T-helper 1 cell treated with Interleukin-12 subunit alpha and Interleukin-12 subunit beta and Interleukin-4 antibody, amounts not matched to agents 30 μg/mL and 1 μg/mL, for 36 hours (primary cell): ENCODE results near the gene TAP1.
A peak's percentile ranks its signal among the peaks of the same experiment; 100 is the strongest.
"Not testable (repeated sequence)": the region's sequence is repeated elsewhere in the genome, so short reads cannot be mapped to it uniquely, and the experiment has no call there.

Experiments
- H3K27ac Mint-ChIP-seq: one replicate; pipeline ENCODE4 v1.8.0; 2021; ENCODE audit warnings: mild to moderate bottlenecking, mixed read lengths
- H3K27me3 Mint-ChIP-seq: one replicate; pipeline ENCODE4 v1.8.0; 2021; ENCODE audit warnings: low read depth, mixed read lengths
- H3K36me3 Mint-ChIP-seq: one replicate; pipeline ENCODE4 v1.8.0; 2021; ENCODE audit warnings: low read depth, mixed read lengths
- H3K4me1 Mint-ChIP-seq: one replicate; pipeline ENCODE4 v1.8.0; 2021; ENCODE audit warnings: low read depth, mixed read lengths
- H3K4me3 Mint-ChIP-seq: one replicate; pipeline ENCODE4 v1.8.0; 2021; ENCODE audit warnings: mild to moderate bottlenecking, moderate library complexity, mixed read lengths
- H3K9me3 Mint-ChIP-seq: one replicate; pipeline ENCODE4 v1.8.0; 2021; ENCODE audit warnings: mixed read lengths

The TAP1 gene, protein sequence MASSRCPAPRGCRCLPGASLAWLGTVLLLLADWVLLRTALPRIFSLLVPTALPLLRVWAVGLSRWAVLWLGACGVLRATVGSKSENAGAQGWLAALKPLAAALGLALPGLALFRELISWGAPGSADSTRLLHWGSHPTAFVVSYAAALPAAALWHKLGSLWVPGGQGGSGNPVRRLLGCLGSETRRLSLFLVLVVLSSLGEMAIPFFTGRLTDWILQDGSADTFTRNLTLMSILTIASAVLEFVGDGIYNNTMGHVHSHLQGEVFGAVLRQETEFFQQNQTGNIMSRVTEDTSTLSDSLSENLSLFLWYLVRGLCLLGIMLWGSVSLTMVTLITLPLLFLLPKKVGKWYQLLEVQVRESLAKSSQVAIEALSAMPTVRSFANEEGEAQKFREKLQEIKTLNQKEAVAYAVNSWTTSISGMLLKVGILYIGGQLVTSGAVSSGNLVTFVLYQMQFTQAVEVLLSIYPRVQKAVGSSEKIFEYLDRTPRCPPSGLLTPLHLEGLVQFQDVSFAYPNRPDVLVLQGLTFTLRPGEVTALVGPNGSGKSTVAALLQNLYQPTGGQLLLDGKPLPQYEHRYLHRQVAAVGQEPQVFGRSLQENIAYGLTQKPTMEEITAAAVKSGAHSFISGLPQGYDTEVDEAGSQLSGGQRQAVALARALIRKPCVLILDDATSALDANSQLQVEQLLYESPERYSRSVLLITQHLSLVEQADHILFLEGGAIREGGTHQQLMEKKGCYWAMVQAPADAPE

DNA sequence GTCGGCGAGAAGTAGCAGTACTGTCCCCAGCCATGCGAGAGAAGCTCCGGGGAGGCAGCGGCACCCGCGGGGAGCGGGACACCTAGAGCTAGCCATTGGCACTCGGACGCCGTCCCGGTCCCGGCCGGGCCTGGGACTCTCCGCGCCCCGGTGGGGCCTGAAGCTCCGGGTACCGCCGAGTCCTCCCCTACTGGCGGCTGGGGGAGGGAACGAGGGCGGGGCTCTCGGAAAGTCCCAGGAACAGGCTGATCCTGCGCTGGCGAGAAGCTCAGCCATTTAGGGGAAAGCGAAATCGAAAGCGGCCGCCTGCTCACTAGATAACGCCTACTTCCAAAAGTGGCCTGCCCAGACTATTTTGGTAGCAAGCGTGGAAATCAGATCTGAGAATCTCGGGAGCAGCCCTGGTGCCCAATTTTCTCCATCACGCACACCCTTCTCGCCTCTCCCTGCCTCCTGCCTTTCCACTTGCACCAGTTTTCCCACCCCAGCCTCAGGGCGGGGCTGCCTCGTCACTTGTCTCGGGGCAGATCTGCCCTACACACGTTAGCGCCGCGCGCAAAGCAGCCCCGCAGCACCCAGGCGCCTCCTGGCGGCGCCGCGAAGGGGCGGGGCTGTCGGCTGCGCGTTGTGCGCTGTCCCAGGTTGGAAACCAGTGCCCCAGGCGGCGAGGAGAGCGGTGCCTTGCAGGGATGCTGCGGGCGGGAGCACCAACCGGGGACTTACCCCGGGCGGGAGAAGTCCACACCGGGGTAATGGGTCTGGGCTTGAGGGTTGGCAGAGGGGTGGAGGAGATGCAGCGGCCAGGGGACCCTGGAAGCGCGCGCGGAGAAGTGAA, at the start of gene TAP1, which contains the start of gene PSMB9:
TSS of gene TAP1 (minus strand) at position 164 of the 835 bp plus-strand sequence. CDS start at position 96, 68 bp downstream.
TSS of gene PSMB9 (plus strand) at position 652 of the 835 bp plus-strand sequence. CDS start at position 690, 38 bp downstream.
- no peaks in the 10 kb centered on the region for H3K9me3 Mint-ChIP-seq
- H3K36me3 Mint-ChIP-seq: peaks cover 79% of the 10 kb centered on the region
- H3K27me3 Mint-ChIP-seq: no peaks in the 10 kb centered on the region
- H3K4me3 Mint-ChIP-seq: peak within 1 kb of the TSS; percentile 95
- H3K27ac Mint-ChIP-seq: peak within 1 kb of the TSS; percentile 99
- H3K4me1 Mint-ChIP-seq: peaks cover 57% of the 10 kb centered on the region

DNA sequence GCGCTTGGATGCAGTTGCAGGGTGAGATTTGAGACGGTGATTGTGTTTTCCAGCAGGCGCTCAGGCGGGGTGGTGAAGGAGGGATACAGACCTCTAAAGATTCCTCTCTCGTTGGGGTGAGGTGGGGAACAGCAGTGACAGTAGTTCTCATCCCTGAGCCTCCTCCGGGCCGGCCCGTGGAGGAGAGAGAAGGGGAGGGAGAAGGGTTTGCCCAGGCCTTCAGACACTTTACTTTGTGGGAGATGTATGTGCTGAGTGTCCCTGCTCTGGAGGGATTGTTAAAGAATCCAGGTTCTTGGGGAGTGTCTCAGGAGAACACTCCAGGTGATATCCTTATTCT, 41.5 kb upstream of the TAP1 start:
- Mint-ChIP-seq H3K9me3 (no peaks in the 10 kb centered on the region), H3K36me3 (peaks cover 8% of the 10 kb centered on the region), H3K27me3 (peaks cover 8% of the 10 kb centered on the region), H3K4me1 (peaks cover 31% of the 10 kb centered on the region), H3K27ac (peak overlapping the region; percentile 91), H3K4me3 (peak overlapping the region; percentile 97)

DNA sequence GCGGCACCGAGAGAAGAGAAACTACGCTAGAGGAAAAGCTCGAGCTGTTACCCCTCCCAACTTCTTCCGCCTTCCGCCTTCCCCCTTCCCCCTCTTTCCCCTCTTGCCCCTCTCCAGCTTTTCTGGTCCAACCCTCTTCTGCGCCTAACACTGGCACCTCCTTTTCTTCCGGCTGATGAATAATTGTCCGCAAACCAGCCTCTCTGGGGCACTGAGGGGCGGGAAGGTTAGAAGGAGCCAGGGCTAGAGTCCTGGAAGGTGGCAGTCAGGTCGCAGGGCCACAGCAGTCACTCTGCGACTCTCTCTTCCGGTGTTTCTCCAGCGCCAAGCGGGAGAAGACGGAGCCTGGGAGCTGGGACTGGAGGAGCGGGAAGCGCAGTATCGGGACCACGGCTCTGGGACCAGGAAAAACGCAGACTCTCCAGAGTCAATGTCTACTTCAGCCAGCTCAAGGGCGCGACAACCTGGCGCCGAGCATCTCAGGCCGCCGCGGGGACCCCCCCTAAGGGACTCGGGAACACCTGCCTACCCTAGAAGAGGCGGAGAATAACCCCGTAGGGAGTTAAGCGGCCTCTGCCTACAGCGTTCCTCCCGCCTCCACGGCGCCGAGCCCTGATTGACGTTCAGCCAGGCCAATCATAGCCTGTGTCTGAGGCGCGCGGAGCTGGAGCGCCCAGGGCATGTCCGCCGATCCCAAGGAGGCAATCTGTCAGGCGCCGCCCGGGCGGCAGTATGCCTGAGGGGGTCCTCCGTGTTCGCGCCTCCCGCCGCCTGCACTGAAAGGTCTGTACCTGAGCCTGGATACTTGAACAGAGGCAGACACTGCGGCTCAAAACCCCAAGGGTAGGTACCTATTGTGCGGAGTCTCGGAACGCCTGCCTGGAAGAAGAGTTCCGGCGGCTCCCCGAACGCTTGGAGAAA, 40.8 kb upstream of the TAP1 start:
- Mint-ChIP-seq H3K4me1 (peaks cover 31% of the 10 kb centered on the region), H3K4me3 (peak overlapping the region; percentile 97), H3K36me3 (peaks cover 8% of the 10 kb centered on the region), H3K9me3 (no peaks in the 10 kb centered on the region), H3K27me3 (peaks cover 13% of the 10 kb centered on the region), H3K27ac (peak overlapping the region; percentile 91)

DNA sequence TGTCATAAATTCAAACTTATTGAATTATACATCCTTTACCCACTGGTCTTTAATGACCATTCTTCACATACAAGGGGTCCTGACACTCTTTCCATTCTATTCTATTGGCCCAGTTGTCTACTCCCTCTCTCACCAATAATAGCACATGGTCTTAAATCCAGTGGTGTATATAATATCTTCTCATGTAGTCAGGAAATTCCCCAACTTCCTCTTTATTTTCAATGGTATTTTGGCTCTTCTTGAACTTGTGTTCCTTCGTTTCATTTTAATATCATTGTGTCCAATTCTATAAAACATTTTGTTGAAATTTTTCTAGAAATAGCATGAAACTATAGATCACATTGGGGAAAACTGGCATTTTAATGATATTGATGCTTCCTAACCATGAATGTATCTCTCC, 37.3 kb upstream of the TAP1 start:
- H3K27me3 Mint-ChIP-seq: peaks cover 23% of the 10 kb centered on the region
- peaks cover 3% of the 10 kb centered on the region for H3K36me3 Mint-ChIP-seq
- no peak overlapping the region for H3K27ac Mint-ChIP-seq
- H3K4me1 Mint-ChIP-seq: peaks cover 11% of the 10 kb centered on the region
- H3K4me3 Mint-ChIP-seq: no peak overlapping the region
- H3K9me3 Mint-ChIP-seq: no peaks in the 10 kb centered on the region

GRCh38 chr6:32889533-32889932, 36.0 kb upstream of the TAP1 start:
- H3K9me3 Mint-ChIP-seq: no peaks in the 10 kb centered on the region
- no peak overlapping the region for H3K4me3 Mint-ChIP-seq
- peaks cover 5% of the 10 kb centered on the region for H3K4me1 Mint-ChIP-seq
- peaks cover 3% of the 10 kb centered on the region for H3K36me3 Mint-ChIP-seq
- peaks cover 23% of the 10 kb centered on the region for H3K27me3 Mint-ChIP-seq
- no peak overlapping the region for H3K27ac Mint-ChIP-seq

DNA sequence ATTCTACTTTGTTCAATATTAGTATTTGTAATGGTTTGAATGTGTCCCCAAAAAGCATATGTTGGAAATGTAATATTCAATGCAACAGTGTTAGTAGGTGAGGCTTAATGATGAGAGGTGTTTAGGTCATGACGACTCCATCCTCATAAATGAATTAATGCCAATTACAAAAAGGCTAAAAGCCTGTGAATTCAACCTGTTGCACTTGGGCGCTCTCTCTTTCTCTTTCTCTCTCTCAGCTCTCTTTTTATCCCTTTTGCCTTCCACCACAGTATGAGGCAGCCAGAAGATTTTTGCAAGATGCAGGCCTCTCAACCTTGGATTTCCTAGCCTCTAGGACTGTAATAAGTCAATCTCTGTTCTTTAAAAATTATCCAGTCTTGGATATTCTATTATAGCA, 35.1 kb upstream of the TAP1 start:
- Mint-ChIP-seq H3K4me3 (no peak overlapping the region), H3K36me3 (peaks cover 3% of the 10 kb centered on the region), H3K9me3 (no peaks in the 10 kb centered on the region), H3K4me1 (peaks cover 5% of the 10 kb centered on the region), H3K27me3 (peaks cover 23% of the 10 kb centered on the region), H3K27ac (no peak overlapping the region)

- H3K27ac Mint-ChIP-seq: no peak overlapping the region
- no peaks in the 10 kb centered on the region for H3K9me3 Mint-ChIP-seq
- peaks cover 1% of the 10 kb centered on the region for H3K4me1 Mint-ChIP-seq
- peaks cover 1% of the 10 kb centered on the region for H3K36me3 Mint-ChIP-seq
- peaks cover 23% of the 10 kb centered on the region for H3K27me3 Mint-ChIP-seq
- no peak overlapping the region for H3K4me3 Mint-ChIP-seq
These were observed 34.1 kb upstream of the TAP1 start for GRCh38 chr6:32887616-32888015.

DNA sequence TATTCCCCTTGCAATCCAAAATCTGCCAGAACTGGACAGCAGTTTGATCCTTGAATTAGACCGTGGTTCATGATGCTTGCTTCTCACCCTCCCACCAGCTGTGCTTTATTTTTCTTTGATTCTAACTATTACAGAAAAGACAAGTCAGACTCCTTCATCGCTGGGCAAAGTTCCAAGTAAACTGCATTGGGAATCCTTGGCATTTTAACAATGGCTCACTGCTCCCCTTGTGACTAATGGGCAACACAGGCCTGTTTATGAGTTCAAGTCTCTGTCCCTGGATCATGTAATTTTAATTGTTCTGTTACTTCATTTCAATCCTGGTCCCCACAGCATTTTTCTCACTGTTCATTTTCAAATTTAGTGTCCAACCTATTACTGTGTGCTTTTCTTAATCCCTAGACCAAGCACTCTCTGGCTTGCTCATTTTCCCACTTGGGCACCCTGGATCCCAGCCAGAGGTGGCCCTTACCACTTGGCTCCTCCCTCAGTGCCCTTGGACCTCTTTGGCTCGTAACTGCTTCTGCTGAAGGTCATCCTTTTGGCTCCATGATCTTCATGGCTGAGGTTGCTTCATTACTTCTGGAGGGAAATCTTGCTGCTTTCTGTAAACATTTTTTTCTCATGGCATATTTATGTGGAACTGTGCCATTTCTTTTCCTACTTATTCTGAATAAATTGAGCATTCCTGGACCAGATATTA, 33.3 kb upstream of the TAP1 start:
- H3K9me3 Mint-ChIP-seq: no peaks in the 10 kb centered on the region
- H3K36me3 Mint-ChIP-seq: peaks cover 2% of the 10 kb centered on the region
- no peak overlapping the region for H3K27ac Mint-ChIP-seq
- H3K4me1 Mint-ChIP-seq: peaks cover 3% of the 10 kb centered on the region
- peaks cover 23% of the 10 kb centered on the region for H3K27me3 Mint-ChIP-seq
- no peak overlapping the region for H3K4me3 Mint-ChIP-seq

- Mint-ChIP-seq H3K27me3 (peaks cover 18% of the 10 kb centered on the region), H3K9me3 (no peaks in the 10 kb centered on the region), H3K36me3 (peaks cover 6% of the 10 kb centered on the region), H3K4me1 (peaks cover 3% of the 10 kb centered on the region), H3K27ac (no peak overlapping the region), H3K4me3 (no peak overlapping the region)
These were observed 32.3 kb upstream of the TAP1 start for GRCh38 chr6:32885698-32886286.

- H3K27me3 Mint-ChIP-seq: peaks cover 7% of the 10 kb centered on the region
- H3K9me3 Mint-ChIP-seq: no peaks in the 10 kb centered on the region
- no peak overlapping the region for H3K27ac Mint-ChIP-seq
- H3K4me1 Mint-ChIP-seq: peaks cover 6% of the 10 kb centered on the region
- H3K4me3 Mint-ChIP-seq: no peak overlapping the region
- peaks cover 17% of the 10 kb centered on the region for H3K36me3 Mint-ChIP-seq
These were observed 30.3 kb upstream of the TAP1 start for GRCh38 chr6:32883789-32884188.

- no peak overlapping the region for H3K4me3 Mint-ChIP-seq
- H3K36me3 Mint-ChIP-seq: peaks cover 17% of the 10 kb centered on the region
- peaks cover 4% of the 10 kb centered on the region for H3K27me3 Mint-ChIP-seq
These were observed 29.4 kb upstream of the TAP1 start for GRCh38 chr6:32882879-32883250.

GRCh38 chr6:32880962-32881361, 27.5 kb upstream of the TAP1 start:
- H3K27me3 Mint-ChIP-seq, H3K9me3 Mint-ChIP-seq, H3K4me3 Mint-ChIP-seq, H3K4me1 Mint-ChIP-seq, H3K27ac Mint-ChIP-seq: not testable (repeated sequence)
- H3K36me3 Mint-ChIP-seq: peaks cover 19% of the 10 kb centered on the region

More at GRCh38 chr6:32882879-32883250, 29.4 kb upstream of the TAP1 start:
- peaks cover 6% of the 10 kb centered on the region for H3K4me1 Mint-ChIP-seq
- no peaks in the 10 kb centered on the region for H3K9me3 Mint-ChIP-seq
- H3K27ac Mint-ChIP-seq: no peak overlapping the region

- no peak overlapping the region for H3K4me3 Mint-ChIP-seq
These were observed 26.2 kb upstream of the TAP1 start for GRCh38 chr6:32879691-32880090.

More at GRCh38 chr6:32879691-32880090, 26.2 kb upstream of the TAP1 start:
- Mint-ChIP-seq H3K27me3 (no peaks in the 10 kb centered on the region), H3K9me3 (no peaks in the 10 kb centered on the region), H3K4me1 (peaks cover 5% of the 10 kb centered on the region), H3K36me3 (peaks cover 19% of the 10 kb centered on the region), H3K27ac (no peak overlapping the region)
